Left lung (tissue), 10 donors: ENCODE results near the gene SLC24A3. TPM values are rescaled to one million over a fixed set of nuclear protein-coding genes. Genes with fewer than 3 reads are reported as not detected.

Source experiments
- ATAC-seq: fragments of 200-7000 bp; cut with Tn5 transposase; one replicate; pipeline ENCODE4 v1.9.1; 2020; ENCODE audit warnings: moderate library complexity
- DNase-seq, 4 donors: peaks; one replicate each; pipeline ENCODE4 v3.0.0-alpha.2; 2013 to 2020
- H3K27ac ChIP-seq, 2 donors: fragments of 200-600 bp; sonication (generic) in 1 of 2; one replicate each; pipeline versions ENCODE4 v1.5.0 to v1.8.0; 2020 to 2021
- H3K27me3 ChIP-seq, 2 donors: fragments of 200-600 bp; sonication (generic) in 1 of 2; one replicate each; pipeline versions ENCODE4 v1.5.0 to v1.8.0; 2020 to 2021
- H3K36me3 ChIP-seq, 2 donors: fragments of 200-600 bp; sonication (generic) in 1 of 2; one replicate each; pipeline versions ENCODE4 v1.5.0 to v1.8.0; 2020 to 2021
- H3K4me1 ChIP-seq, 2 donors: fragments of 200-600 bp; one replicate each; pipeline ENCODE4 v1.8.0; 2021
- H3K4me3 ChIP-seq, 2 donors: fragments of 200-600 bp; sonication (generic) in 1 of 2; one replicate each; pipeline versions ENCODE4 v1.5.0 to v1.8.0; 2020 to 2021; ENCODE audit warnings: mild to moderate bottlenecking in 1 of 2
- H3K9me3 ChIP-seq, 2 donors: fragments of 200-600 bp; sonication (generic) in 1 of 2; one replicate each; pipeline versions ENCODE4 v1.5.0 to v1.8.0; 2020 to 2021
- CTCF ChIP-seq, 2 donors: fragments of 200-600 bp; sonication (generic) in 1 of 2; IDR thresholded peaks; one replicate each; pipeline versions ENCODE4 v1.5.0 to v1.8.0; 2021; ENCODE audit warnings: antibody characterized with exemption in 2 of 2
- intact Hi-C, 2 donors: fragments of 100-400 bp; cut with DNase I; formaldehyde crosslinking; loops; one replicate each; pipeline versions ENCODE4 v1.11.2 to v1.14.2; 2022
- polyA plus RNA-seq, 6 donors: library from polyadenylated mRNA; unstranded; fragments of 120-200 nt; gene quantifications; one replicate each; pipeline ENCODE4 v1.2.1, GENCODE V29; 2013; ENCODE audit not compliant: insufficient read length in 6 of 6
- total RNA-seq, 2 donors: library from RNA; stranded (reverse); fragmentation: NEBNext Ultra II Directional; extraction: Animal tissue kit (Norgen Biotek cat#: 25700); gene quantifications; one replicate each; pipeline ENCODE4 v1.2.1, GENCODE V29; 2021
- donor health status: DM: no; HTN: yes; CAD: no.
- donor health status: DM: no; HTN: no; CAD: no.

The SLC24A3 gene
- total and polyA plus RNA-seq, 8 donors = 4.4 to 8.7 (median 6.6) TPM

- peak overlapping the region in 1 of 2 donors; percentile 42 for H3K27ac ChIP-seq
- no peaks in the 10 kb centered on the region for H3K9me3 ChIP-seq
- H3K4me3 ChIP-seq = no peak overlapping the region
- intact Hi-C loops = no loop called here
- peak; percentile 92 for ATAC-seq
- H3K27me3 ChIP-seq = no peaks in the 10 kb centered on the region
- H3K4me1 ChIP-seq = peaks cover 0 to 32% of the 10 kb centered on the region in 2 donors
- TF ChIP-seq CTCF (IDR thresholded peaks at IDR 0.05) = no peak
- peak in 1 of 4 donors; percentile 28 for DNase-seq
- no peaks in the 10 kb centered on the region for H3K36me3 ChIP-seq
Measured at GRCh38 chr20:19737025-19737424, 524.6 kb downstream of the SLC24A3 start.

- intact Hi-C loops = no loop called here
- no peaks in the 10 kb centered on the region for H3K27me3 ChIP-seq
- no peaks in the 10 kb centered on the region for H3K36me3 ChIP-seq
- no peak for TF ChIP-seq CTCF (IDR thresholded peaks at IDR 0.05)
- no peak overlapping the region for H3K4me3 ChIP-seq
- H3K27ac ChIP-seq = no peak overlapping the region
- H3K4me1 ChIP-seq = peaks cover 0 to 46% of the 10 kb centered on the region in 2 donors
- no peaks in the 10 kb centered on the region for H3K9me3 ChIP-seq
- DNase-seq (no peak), ATAC-seq (no peak)
Measured at GRCh38 chr20:19738951-19739350, 526.5 kb downstream of the SLC24A3 start.

- no peak for DNase-seq
- Histone ChIP-seq H3K27ac (no peak overlapping the region), H3K27me3 (no peaks in the 10 kb centered on the region), H3K4me1 (peaks cover 0 to 46% of the 10 kb centered on the region in 2 donors), H3K4me3 (no peak overlapping the region), H3K36me3 (no peaks in the 10 kb centered on the region), H3K9me3 (no peaks in the 10 kb centered on the region)
- no peak for ATAC-seq
- intact Hi-C loops = no loop called here
- no peak for TF ChIP-seq CTCF (IDR thresholded peaks at IDR 0.05)
Measured at GRCh38 chr20:19739351-19739750, 526.9 kb downstream of the SLC24A3 start.

GRCh38 chr20:19740512-19740911 is 528.1 kb downstream of the SLC24A3 start:
- no peaks in the 10 kb centered on the region for H3K36me3 ChIP-seq
- peaks cover 0 to 3% of the 10 kb centered on the region in 2 donors for H3K9me3 ChIP-seq
- no peak for DNase-seq
- H3K27ac ChIP-seq = no peak overlapping the region
- intact Hi-C loops = no loop called here
- H3K27me3 ChIP-seq = no peaks in the 10 kb centered on the region
- peaks cover 0 to 40% of the 10 kb centered on the region in 2 donors for H3K4me1 ChIP-seq
- no peak overlapping the region for H3K4me3 ChIP-seq
- no peak for TF ChIP-seq CTCF (IDR thresholded peaks at IDR 0.05)
- ATAC-seq = no peak

- no peak for TF ChIP-seq CTCF (IDR thresholded peaks at IDR 0.05)
- Histone ChIP-seq H3K27me3 (no peaks in the 10 kb centered on the region), H3K4me1 (peaks cover 0 to 26% of the 10 kb centered on the region in 2 donors), H3K36me3 (no peaks in the 10 kb centered on the region), H3K4me3 (no peak overlapping the region), H3K9me3 (peaks cover 0 to 6% of the 10 kb centered on the region in 2 donors), H3K27ac (no peak overlapping the region)
- DNase-seq = no peak
- intact Hi-C loops = no loop called here
- ATAC-seq = no peak
Measured at GRCh38 chr20:19741924-19742323, 529.5 kb downstream of the SLC24A3 start.
